CD4-positive, alpha-beta T cell treated with Interleukin-21 for 1 hour (primary cell): ENCODE measurements around the gene LIX1.
"Not testable (repeated sequence)": the region's sequence is repeated elsewhere in the genome, so short reads cannot be mapped to it uniquely, and the experiment has no call there.

ENCODE experiments used
- DNase-seq: peaks from one replicate; pipeline ENCODE4 v3.0.0-alpha.2; 2020

LIX1 gene

GRCh38 chr5:97141031-97141430 is 1.4 kb downstream of the LIX1 start:
- DNase-seq: no peak

DNA sequence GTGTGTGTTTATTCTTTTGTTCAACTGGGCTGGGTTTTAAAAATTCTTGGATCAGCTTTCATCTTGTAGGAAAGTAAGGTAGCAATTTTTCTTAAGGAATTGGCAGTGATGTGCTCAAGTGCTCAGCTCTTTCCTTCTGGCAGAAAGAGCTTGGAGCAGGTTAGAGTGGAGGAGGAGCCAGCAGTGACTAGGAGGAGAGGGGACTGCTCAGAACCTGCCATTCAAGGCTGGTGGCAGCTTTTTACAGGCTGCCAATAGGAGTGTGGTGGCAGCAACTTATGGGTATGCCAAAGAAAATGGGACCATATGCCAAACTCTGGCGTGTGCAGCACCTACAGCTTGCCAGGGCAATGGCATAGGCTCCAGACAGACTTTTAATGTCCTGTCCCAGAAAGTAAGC is 2.2 kb downstream of the LIX1 start:
- DNase-seq: not testable (repeated sequence)

DNA sequence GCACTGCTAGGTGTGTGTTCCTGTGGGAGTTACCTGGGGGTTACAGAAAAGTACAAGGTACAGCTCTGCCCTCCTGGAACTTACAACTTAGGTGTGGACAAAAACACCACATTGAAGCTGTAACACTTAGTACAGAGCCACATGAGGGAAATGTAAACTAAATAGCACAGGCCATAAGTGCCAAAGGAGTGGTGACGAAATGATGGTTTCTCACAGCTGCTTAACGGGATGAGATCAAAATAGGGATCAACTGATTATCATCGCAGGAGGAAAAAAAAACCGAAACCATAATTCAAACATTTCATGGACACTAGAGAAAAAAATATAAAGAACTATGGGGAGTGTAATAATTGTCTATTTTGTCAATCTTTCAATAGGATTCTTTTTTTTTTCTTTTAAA is 5.9 kb downstream of the LIX1 start:
- no peak for DNase-seq

DNA sequence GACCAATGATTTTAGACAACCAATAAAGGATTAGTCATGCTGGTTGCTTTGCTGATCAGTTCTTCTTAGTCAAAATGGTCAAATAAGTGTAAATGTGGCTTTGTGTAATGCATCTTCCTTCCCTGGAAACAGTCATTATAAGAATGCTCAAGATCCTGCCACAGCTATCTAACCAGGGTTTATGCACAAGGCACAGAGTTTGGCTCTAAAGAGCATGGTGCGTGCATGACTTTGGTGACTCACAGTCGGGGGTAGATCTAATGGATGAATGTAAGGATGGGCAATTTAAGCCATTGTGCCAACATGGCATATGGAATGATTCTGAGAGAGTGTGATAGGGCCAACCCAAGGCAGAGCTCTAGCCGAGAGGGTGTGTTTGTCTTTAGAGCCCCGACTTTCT is 6.5 kb downstream of the LIX1 start:
- no peak for DNase-seq

DNA sequence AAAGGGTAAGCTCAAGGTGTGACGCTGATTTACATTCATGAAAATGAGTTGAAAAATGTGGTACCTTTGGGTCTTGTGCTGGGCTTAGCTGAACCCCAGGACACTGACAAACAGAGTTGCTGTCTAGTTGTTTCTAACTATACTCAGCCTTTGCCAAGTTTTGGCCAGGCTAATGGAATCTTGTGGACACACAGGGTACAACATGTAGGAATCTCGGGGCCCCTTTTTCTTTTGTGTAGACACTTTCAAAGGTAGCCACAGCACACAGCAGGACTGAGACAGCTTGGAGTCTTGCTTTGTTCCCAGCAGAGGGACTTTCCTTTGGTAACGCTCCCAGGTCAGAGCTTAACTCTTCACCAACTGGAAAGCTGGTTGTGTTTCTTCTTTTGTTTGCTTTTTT is 7.8 kb downstream of the LIX1 start:
- no peak for DNase-seq

DNA sequence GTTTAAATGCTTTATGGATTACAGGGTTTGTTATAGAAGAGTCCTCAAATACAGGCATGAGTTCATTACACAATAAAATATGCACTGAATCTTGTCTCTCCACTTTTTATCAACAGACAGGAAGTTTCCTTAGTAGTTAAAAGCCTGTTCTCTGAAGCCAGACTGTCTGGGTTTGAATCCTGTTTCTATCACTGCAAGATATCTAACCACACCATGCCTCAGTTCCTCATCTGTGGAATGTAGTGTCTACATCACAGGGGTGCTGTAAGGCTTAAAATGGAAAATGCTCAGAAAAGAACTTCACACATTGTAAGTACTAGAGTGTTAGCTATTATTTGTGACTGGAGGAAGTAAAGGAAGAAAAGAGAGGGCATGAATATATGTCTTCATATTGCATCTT is 9.3 kb downstream of the LIX1 start:
- DNase-seq: no peak

GRCh38 chr5:97131921-97132320 is 10.5 kb downstream of the LIX1 start:
- DNase-seq: no peak

- DNase-seq: no peak
These were observed 11.2 kb downstream of the LIX1 start for GRCh38 chr5:97131139-97131710.

- DNase-seq: no peak
These were observed 14.7 kb downstream of the LIX1 start for GRCh38 chr5:97127727-97128126.

GRCh38 chr5:97125125-97125683 is 17.2 kb downstream of the LIX1 start:
- no peak for DNase-seq

DNA sequence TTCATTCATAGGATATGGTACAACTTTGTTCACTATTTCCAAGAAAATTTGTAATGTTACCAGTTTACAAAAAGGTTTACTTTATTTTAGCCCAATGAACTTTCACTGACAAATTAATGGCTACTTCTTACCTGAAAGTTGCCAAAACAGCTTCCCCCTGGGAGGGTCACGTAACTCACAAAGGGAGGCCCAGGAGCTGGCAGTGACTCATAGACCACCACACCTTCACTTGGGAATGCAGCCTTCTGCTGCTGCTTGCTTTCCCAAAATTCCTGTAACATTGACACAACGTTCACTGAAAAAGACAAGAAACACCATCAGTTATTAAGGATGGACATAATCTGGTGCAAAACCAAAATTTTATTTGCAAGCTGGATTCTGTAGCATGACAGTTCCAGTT is 18.1 kb downstream of the LIX1 start:
- DNase-seq: no peak

DNA sequence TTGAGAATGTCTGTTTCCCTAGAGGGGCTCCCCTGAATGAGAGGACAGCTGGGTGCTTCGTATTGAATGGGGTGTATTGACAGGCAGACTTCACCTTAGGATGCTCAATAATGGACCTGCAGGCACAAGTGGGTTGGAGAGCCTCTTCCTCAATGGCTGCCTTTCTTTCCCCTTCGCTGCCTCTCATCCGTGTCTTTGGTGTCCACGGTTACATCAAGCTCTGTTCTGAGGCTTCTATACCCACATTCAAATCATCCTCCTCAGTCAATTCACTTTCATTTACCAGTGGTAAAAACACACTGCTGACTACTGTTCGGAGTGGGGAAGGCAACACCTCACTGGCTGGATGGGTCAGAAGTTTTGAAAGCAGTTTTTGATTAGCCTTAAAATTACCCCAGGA is 20.6 kb downstream of the LIX1 start:
- no peak for DNase-seq

- no peak for DNase-seq
These were observed 22.2 kb downstream of the LIX1 start for GRCh38 chr5:97120195-97120594.

- no peak for DNase-seq
These were observed 23.4 kb downstream of the LIX1 start for GRCh38 chr5:97119007-97119390.

- no peak for DNase-seq
These were observed 24.0 kb downstream of the LIX1 start for GRCh38 chr5:97118261-97119006.

DNA sequence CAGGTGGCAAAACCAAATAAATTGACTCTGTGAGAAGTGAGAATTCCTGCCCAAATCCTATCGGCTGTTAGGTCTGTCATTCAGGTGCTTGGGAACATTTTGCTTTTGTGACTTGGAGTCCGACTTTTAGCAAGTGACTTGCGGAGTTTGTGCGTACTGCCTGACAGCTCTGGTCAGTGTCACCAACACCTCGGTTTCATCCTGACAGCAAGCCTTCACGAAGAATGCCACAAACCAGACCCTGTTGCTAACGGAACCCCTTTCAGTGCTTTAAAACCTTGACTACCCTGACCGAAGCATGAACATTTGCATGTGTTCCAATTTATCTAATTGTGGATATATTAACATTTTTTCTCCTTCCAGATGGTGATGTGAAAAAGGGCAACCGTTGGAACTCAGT is 26.5 kb downstream of the LIX1 start:
- no peak for DNase-seq

DNA sequence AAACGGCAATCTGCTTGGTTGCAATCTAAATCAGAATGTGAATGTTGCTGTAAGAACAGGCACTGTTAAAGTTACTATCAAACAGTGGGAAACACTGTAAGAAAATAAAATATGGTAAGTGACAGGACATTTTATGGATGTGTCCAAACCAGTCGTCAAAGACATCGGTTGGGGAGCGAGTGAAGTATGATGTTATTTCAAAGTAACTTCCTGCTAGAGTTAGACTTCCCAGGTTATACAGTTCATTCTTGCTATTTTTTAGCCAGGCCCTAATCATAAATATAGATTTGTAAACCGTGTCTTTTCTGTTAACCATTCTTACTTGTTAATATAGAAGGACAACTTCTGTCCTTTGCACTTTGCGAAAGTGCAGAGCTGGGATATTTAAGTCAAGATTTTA is 30.2 kb downstream of the LIX1 start:
- DNase-seq: no peak

DNA sequence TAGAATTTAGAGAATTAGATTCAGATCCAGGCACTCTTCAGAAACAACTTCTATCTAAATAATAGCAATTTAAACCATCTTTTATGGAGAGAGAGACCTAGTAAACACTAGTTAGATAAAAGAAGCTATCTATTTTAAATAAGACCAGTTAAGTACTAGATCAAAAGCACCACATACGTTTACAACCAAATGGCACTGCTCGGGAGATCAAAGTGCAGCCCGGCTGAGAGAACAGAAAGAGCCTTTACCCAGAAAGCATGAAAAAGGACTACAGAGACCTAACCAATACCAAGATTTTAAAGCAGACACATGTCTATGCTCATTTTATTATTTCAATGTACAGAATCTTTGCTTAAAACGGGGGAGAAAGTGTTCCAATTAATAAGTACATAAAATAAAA is 30.8 kb downstream of the LIX1 start:
- DNase-seq: no peak

DNA sequence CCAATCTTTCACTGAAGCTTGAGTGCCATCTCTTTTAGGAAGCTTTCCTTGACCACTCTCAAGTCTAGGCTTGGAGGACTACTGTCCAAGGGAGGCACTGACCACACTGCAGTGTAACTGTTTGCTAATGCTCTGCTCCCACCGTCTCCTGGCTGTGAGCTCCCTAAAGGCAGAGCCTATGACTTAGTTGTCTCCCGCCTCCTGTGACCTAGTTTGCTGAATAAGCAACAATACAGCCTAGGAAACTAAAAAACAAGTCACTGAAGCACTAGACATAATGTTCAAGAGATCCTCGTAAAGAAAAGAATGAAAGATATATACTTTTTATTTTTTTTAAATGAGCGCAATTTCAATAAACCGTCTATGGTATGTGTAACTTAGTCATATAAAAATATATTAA is 31.4 kb downstream of the LIX1 start:
- DNase-seq: no peak

DNA sequence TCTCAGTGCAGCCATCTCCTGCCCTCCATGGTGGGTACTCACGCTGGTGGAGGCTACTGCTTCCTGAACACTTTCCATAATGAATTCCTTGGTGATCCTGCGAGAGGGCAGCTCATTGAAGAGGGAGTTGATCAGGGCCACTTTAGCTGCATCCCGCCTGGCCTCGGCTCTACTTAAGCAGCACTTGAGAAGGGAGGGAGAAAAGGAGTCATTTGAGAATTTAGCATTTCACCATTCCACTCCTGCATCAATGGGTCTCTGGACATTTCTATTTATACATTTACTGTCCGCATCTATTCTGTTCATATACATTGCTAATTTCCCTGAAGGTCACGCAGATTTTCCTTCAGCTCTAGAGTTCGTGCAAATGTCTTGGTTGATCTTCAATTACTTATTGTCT is 35.1 kb downstream of the LIX1 start:
- no peak for DNase-seq

GRCh38 chr5:97106216-97106581 is 36.2 kb downstream of the LIX1 start:
- no peak for DNase-seq

DNA sequence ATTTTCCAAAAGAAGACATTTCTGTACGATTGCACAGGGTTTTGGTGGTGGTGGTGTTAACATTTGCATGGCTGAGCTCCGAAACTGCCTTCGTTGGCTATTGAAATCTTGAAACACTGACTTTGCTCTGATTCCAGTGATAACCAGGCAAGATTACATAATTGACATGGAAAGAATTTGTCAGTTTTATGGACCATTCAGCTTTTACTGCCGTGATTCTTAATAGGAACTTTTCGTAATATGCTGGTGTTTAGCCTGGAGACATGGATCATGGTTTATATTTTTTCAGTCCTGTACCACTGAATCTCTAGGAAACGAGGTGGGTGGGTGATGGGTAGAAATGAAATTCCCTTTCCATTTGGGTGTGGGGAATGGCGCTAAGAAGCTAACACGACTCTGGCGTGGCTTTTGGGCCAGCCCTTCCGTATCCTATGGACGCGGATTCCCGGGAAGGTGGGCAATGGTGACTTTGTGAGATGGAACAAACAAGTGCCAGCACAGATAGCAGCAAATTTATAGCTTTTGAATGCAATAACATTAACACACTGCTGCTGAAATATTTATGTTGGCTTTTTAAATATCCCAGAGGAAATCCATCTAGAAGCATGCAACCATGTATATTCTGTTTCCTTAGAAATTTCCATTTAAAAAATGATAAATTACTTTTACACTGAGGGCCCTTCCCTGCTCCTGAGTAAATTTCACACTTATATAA is 36.8 kb downstream of the LIX1 start:
- DNase-seq: no peak

DNA sequence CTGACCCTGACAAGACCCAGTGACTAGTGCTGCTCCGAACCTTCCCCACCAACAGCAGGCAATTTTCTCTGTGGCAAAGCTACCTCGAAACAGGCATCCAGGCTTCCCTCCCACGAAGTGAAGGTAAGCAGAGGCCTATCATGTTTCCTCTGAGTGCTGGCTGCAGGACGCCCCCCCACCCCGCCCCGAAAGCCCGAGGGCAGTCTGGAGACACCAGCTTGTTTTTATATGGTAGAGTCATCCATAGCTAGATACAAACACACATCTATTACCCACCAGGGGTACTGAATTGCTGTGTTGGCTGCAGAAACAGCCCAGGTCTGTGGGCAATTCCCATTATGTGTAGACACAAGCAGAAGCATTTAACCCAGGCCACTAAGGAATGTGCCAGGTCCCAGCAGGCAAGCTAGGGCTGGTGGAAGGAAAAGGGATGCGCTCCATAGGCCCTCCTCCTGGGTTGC is 40.4 kb downstream of the LIX1 start:
- DNase-seq: no peak
